Amygdala (tissue), 56 donors: Measurements from ENCODE around the gene GDPD5.

Experiments used
- DNase-seq, 56 donors: peaks; one replicate each; lab custom pipeline; 2025; lab: John Stamatoyannopoulos, UW

GDPD5 gene

DNA sequence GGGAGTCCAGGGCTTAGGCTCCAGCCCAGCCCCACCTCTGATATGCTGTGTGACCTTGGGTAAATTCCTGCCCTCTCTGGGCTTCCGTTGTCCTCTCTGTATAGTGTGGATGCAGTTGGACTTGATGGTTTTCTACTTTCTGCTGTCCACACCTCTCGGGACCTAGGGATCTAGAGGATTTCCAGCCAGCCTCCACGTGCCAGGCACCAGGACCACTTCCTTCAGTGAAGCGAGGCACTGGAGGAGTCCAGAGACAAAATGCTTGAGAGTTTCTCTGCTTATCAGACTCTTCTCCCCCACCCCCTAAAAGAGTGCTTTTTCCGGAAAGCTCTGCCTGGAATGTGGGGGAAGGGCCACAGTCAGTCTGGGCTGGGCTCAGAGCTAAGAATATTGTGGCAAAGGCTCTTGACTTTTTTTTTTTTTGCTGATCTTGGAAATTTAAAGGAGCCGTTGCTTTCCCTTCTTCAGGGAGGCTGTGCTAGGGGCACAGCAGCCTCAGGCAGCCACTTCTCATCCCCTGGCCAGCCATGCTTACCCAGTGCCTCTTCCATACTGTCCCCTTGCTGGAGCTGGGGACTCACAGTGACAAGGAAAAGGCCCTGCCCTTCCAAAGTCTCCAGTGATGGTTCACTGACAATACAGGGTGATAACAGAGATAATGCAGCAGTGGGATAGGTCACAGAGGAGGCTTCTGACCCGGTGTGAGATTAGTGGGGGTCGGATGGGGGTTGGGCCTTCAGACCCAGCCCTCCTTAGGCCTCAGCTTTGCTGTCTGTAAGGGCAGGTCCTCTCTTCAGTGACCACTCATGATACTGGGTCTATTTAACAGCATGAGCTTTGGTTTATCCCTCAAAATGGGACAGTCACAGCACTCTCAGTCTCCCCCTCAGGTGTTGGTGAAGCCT lies 33.5 kb upstream of the GDPD5 start:
- no peak for DNase-seq

DNA sequence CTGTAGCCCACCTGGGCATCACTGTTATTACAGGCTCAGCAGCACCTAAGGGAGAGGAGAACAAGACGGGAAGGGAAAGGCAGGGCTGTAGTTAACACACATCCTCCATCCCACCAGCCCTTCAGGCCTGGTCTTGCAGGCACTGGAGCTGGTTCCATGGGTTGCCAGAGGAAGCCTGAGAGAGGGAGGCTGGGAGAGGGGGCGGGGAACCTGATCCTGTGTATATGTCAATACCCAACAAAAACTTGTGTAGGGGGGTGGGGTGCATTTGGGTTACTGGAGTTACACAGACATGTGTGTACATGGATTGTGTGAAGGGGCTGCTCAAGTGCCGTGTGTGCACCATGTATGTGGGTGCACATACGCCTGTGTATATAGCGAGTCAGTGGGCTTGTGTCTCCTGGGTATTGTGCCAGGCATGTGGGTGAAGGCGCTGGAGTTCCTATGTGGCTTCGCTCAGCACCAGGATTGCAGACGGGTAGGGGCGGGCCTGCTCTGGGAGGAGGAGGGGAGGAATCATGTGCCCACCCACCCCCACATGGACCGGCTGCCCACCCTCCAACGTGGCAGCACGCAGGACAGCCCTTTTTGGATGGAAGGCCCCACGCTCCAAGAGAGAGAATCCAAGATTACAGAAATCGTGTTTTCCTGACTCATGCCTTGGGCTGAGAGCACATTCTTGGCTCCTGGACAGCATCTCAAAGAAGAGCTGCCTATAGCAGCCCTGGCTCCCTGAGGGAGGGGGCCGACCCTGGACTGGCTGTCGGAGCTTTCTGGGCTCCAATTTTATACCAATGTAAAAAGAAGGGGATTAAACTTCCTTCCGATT lies 32.1 kb upstream of the GDPD5 start:
- DNase-seq: peak in 1 of 56 donors; percentile 17

DNA sequence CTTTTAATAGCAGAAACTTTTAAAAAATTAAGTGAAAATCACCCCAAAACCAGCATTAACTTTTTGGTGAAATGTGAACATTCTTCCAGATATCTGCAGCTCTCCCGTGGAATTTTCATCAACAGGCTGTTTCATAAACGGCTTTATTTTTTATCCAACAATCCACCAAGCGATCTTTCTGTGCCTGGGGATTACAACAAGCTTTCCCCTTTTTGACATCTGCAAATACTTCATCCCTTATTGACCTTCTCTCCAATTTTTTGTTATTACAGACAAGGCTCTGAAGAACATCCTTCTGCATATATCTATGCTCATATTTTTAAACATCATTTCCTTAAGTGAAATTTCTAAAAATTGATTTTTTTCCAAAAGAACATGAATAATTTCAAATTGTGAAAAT lies 30.5 kb upstream of the GDPD5 start:
- DNase-seq: no peak

DNA sequence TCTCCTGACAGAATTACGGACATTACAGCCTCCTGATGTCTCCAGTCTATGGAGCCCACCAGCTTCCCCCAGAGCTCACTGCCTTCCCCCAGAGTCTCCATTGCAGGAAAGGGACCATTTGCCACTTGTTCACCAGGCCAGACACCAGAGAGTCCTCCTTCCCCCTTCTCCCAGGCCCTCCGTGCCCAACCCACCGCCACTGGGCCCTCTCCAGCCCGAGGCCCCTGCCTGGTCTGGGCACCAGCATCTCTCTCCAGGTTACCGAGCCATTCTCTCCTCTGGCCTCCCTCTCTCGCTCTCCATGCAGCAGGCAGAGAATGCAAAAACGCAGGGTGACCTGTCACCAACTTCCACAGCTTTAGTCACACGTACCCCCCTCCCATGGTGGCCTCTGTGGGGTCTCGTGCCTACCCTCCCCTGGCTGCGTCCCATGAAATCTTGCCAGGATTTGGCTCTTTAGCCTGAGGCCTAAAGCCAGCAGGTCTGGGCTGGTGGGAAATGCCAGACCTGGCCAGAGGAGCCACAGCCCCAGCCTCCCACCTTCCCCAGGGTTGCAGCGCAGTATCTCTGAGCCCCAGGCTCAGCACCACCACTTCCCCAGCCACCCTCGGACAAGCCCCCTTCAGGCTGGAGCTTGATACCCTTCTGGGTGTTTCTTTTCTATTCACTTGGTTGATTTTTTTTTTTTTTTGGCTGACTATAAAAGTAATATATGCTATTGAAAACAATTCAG lies 29.5 kb upstream of the GDPD5 start:
- peak in 2 of 56 donors; percentile 44 to 62 for DNase-seq

DNA sequence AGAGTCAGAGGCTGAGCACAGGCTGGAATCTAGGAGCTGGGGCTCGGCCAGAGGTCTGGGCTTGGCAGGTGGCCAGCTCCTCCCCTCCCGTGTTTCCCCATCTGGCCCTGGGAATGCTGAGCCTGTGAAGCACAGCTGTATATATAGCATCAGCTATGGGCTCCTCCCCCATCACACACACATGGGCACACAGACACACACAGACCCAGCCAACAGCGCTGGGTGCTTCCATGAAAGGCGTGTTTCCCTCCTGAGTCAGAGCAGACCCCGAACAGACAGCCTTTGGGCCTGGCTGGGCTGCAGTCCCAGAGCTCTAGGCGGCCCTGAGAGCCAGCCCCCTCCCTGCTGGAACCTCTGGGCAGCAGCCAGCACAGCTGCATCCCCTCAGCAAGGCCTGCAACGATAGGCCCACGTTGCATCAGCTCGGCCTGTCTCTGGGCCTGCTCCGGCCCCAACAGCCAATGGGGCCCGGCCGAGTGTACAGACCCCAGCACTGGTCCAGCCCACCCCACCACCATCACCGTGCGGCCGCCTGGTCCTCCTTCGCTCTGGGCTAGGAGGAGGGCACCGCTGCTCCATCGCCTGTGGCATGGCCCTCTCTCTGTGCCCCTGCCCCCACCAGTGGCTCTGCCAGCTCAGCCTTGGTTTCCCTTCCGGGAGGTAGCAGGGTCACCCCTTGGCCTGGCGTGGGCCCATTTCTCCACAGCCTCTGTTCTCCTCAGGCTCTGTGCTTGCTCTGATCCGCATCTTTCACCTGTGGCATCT lies 28.7 kb upstream of the GDPD5 start:
- DNase-seq: peak; percentile 18 to 98 (median 90)

DNA sequence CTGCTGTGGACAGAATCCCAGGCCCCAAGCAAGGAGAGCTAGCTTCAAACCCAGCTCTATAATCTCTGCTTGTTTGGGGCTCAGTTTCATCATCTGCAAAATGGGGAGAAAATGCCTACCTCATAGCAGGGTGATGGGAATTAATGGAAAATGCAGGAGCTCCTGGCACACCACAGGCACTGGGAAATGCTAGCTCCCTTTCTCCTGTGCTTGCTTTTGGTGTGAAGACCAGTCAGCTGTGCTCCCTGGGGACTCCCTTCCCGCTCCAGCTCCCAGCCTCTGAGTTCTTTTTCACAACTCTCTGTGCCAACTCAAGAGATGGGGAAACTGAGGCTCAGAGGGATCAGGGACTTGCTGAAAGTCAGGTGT lies 28.1 kb upstream of the GDPD5 start:
- no peak for DNase-seq

DNA sequence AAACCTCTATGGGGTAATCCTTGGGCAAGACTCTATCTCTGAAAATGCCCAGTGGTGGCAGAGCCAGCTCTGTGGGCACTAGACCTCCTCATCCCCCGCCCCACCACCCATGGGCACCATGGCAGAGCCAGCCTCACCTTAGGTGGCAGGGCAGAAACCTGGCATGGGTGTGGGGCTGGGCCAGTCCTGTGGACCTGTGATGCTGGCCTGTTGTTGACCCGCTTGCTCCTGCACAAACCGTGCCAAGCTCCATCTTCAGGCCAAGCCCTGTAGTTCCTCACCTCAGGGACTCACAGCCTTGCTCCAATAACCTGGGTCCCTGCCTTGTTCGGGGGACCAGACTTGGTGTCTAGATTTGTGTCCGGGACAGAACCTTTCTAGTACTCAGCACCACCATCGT lies 27.4 kb upstream of the GDPD5 start:
- no peak for DNase-seq

DNA sequence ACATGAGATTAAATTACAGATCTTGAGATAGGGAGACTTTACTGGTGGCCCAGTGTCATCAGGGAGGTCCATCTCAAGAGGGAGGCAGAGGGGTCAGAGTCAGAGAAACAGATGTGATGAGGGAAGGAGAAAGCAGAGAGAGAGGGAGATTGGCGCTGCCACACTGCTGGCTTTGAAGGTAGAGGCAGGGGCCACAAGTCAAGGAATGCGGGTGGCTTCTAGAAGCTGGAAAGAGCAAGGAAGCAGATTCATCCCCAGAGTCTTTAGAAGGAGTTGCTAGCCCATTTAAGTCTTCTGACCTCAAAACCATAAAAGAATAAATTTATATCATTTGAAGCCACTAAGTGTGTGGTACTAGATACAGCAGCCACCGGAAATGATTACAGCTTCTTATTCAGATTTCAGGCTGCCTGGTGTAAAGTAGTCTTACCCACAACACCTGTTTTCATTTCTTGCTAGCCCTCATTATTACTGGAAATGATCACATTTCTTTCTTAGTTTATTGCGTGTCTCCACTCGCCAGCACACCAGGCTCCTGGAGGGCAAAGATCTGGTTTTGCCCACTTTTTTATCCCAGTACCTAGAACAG lies 23.7 kb upstream of the GDPD5 start:
- no peak for DNase-seq

DNA sequence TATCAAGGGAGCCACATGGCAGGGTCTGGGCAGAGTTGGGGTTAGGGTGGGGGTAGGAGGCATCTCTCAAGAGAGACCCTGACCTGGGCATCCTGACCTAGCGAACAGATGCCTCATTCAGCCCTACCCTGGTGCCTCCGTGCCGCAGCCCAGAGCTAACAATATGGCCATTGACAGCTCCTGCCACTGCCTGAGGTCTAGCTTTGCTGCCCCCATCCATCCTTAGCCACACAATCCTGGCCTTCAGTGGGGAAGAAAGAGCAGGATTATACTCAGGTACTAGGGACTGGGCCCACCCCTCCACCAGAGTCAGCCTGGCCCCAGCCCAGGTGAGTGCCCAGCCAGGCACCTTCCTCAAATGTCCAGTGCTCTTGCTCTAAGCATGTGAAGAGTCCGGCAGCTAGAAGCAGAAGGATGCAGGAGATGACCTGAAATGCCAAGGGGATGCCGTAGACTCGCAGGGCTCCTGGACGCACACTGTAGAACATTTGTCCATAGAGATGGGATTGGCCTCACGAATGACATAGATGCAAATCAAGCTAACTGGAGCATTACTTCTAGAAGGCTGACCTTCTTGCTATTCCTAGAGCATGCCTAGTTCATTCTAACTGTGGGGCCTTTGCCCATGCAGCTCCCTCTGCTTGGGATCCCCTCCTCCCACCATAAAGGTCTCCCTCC lies 23.0 kb upstream of the GDPD5 start:
- no peak for DNase-seq

DNA sequence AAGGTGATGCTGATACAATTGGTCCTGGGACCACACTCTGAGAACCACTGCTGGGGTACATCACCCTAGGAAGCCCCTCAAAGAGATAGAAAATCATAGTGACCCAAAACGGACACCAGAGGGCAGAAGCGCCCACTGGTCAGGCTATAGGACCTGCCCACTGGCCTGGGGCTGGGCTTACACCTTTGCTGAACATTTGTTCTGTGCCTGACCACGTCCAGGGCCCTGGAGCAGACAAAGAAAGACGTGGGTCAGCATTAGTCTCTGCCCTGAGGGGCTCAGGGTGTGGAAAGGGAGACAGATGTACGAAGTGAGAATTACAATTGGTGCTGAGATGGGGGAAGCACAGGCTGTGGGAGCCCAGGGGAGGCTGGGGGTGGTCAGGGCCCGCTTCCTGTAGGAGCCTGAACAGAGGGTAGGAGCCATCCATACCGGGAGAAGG lies 21.9 kb upstream of the GDPD5 start:
- peak in 38 of 56 donors; percentile 7 to 72 (median 37) for DNase-seq

DNA sequence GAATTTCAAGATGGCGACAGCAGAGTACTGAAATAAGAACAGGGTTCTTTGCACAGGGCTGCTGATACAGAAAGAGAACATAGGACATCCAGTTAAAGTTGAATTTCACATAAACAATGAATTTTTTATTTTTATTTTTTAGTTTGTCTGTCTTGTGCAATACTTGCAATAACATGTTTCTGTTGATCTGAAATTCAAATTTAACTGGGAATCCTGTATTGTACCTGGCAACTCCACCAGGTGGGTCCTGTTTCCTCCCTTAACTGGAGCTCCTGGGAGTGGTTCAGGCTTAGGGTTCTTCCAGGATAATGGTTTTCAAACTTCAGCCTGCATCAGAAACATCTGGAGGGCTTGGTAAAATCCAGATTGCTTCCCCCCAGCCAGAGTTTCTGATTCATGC lies 21.4 kb upstream of the GDPD5 start:
- no peak for DNase-seq

DNA sequence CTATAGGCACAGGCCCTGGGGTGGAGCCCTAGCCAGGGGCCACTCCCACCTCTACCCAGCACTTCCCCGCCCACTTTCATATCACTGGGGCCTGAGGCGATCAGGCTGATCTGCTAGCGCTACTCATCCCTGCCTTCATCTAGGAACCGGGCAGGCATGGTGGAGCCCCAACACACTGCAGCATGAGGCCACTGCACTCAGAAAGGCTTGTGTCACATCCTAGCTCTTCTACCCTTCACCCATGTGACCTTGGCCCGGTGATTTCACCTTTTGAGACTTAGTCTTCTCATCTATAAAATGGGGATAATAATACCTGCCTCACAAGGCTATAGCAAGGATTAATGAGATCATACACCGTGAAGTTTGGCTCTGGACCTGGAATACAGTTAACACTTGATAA lies 18.1 kb upstream of the GDPD5 start:
- DNase-seq: no peak

DNA sequence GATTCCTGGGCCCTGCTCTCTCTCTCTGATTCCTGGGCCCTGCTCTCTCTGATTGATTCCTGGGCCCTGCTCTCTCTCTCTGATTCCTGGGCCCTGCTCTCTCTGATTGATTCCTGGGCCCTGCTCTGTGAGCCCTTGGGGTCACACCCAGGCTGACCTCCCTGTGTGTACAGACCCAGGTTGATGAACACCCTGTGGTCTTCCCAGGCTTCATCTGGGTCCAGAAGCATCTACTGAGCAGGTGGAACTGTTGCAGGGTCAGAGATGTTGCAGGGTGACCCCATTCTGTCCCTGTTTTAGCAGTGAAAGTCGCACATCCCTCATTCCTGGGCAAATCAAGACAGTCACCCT lies 16.3 kb upstream of the GDPD5 start:
- DNase-seq: no peak

DNA sequence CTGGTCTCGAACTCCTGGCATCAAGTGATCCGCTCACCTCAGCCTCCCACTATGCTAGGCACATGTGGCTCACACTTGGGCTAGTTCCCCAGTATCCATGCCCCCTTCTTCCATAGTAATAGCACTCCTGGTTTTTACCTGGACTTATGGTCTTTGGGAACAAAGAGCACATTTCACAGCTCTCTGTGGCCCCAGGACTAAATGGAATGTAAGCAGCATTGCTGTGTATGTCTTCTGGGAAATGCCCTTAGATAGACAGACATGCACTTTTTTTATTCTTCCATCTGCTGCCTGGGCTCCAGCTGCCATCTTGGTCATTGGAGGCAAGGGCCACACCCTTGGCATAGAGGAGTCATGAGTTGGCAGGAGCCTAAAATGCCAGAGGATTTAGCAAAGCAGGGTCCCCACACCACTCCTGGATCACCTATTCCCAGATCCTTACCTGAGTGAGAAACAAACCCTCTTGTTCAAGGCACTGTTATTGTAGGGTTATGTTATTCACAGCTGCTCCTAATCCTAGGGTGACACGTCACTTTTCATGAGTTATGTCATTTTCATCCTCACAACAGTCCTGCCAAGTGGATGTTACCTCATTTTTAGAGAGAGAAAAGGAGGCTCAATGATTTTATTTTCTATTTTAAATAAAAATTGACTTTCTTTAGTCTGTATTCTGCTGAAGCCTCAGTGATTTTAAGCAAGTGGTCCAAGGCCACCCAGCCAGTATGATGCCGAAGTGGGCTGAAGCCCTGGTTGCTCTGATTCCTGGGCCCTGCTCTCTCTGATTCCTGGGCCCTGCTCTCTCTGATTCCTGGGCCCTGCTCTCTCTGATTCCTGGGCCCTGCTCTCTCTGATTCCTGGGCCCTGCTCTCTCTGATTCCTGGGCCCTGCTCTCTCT lies 15.7 kb upstream of the GDPD5 start:
- no peak for DNase-seq

DNA sequence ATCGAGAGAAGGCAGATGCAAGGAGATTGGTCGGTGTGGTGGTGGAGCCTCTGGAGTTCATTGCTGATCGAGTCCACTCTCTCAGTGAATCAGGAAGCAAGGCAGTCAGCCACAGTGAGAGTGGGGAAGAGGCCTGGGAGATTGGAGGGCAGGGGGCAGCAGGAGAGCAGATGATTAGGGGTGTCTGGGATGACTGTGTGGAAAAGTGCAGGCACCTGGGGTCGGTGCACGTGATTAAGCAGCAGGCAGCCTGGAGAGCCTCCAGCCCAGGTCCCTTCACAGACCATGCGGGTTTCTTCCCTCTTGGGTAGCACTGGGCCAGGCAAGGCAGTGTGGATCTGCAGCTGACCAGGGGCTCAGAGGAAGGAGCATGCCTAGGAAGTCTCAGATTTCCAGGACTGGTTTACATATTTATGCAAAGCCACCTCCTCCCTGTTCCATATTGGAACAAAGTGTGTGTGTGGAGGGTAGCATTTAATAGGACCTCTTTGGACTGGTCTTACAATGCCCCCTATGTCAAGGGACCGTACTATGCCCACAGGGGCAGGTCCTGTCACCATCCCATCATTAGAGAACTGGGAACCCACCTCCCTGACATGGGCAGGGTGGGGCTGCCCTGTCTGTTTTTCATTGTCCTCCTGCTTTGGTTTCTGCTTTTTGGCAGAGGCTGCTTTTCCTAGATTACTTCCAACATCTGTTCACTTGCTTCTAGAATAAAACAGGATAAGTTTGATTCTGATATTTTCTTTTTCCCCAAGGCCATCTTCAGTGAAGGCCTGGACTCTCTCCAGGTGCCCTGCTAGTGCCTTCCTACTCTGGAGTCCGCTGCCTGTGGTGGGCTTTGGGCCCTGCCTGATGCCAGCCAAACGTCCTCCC lies 14.0 kb upstream of the GDPD5 start:
- DNase-seq: no peak

DNA sequence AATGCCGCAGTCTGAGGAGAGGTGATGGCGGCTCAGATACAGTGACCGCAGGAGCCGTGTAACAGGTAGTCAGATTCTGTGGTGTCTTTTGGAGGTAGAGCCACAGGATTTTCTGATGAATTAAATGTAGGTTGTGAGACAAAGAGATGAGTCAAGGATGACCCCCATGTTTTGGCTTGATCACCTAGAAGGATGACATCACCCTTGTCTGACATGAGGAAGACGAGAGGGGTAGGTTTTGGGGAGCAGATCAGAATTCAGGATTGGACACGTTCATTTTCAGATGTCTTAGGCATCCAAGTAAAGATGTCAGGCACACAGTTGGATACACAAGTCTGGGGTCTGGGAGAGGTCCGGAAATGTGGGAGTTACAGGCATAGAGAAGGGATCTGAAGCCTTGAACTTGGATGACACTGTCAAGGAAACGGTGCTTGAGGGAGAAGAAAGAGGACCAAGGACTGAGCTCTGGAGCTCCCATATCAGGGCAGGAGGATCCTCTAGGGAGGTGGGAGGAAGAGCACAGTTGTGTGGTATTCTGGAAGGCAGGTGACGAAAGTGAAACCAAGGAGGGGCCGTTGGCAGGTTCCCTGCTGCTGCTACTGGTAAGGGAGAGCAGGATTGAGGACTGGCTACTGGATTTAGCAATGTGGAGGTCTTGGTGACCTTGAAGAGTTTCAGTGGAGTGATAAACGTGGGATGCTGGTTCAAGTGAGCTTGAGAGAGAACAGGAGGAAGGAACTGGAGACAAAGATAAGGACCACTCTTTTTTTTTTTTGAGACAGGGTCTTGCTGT lies 12.6 kb upstream of the GDPD5 start:
- DNase-seq: no peak
